Ishikawa (cell line): ENCODE data around the gene CCDC175.

Experiments
- CEBPB ChIP-seq: IDR thresholded peaks from 2 replicates; pipeline ENCODE4 v1.6.1; 2012
- CREB1 ChIP-seq: IDR thresholded peaks from 2 replicates; pipeline ENCODE4 v1.6.1; 2012; ENCODE audit warnings: low read depth
- EGR1 ChIP-seq: IDR thresholded peaks from 2 replicates; pipeline ENCODE4 v1.6.1; 2012
- EP300 ChIP-seq: IDR thresholded peaks from 2 replicates; pipeline ENCODE4 v1.6.1; 2012; ENCODE audit warnings: borderline replicate concordance
- FOXM1 ChIP-seq: IDR thresholded peaks from 2 replicates; pipeline ENCODE4 v1.6.1; 2012; ENCODE audit warnings: low read depth, borderline replicate concordance
- NFIC ChIP-seq: IDR thresholded peaks from 2 replicates; pipeline ENCODE4 v1.6.1; 2012
- RAD21 ChIP-seq: IDR thresholded peaks from 2 replicates; pipeline ENCODE4 v1.6.1; 2012; ENCODE audit warnings: low read depth
- TAF1 ChIP-seq: IDR thresholded peaks from 2 replicates; pipeline ENCODE4 v1.6.1; 2012; ENCODE audit warnings: low read depth, mild to moderate bottlenecking
- TCF12 ChIP-seq: IDR thresholded peaks from 2 replicates; pipeline ENCODE4 v1.6.1; 2012; ENCODE audit warnings: low read depth
- TEAD4 ChIP-seq: IDR thresholded peaks from 2 replicates; pipeline ENCODE4 v1.6.1; 2012
- YY1 ChIP-seq: IDR thresholded peaks from 2 replicates; pipeline ENCODE4 v1.6.1; 2012; ENCODE audit warnings: low read depth
- ZBTB7A ChIP-seq: IDR thresholded peaks from 2 replicates; pipeline ENCODE4 v1.6.1; 2012; ENCODE audit warnings: low read depth
- TF ChIP-seq, protein P1 (sequence below): IDR thresholded peaks from 2 replicates; pipeline ENCODE4 v1.6.1; 2012
- TF ChIP-seq, protein P2 (sequence below): IDR thresholded peaks from 2 replicates; pipeline ENCODE4 v1.6.1; 2012; ENCODE audit warnings: low read depth, mild to moderate bottlenecking
- TF ChIP-seq, protein P3 (sequence below): IDR thresholded peaks from 2 replicates; pipeline ENCODE4 v1.6.1; 2012

Gene CCDC175

DNA sequence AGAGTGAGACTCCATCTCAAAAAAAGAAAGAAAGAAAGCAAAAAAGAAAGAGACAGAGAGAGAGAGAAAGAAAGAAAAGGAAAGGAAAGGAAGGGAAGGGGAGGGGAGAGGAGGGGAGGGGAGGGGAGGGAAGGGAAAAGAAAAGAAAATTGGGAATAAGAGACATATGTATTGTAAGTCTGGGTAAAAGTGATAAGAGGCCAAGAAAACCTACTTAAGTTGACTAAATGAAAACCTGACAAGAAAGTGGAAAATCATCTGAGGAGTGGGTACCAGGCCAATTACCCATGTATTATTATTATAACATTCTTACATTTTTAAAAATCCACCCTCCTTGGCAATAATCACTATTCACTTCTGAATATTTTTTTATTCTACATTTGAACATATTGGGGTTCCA lies 46.3 kb downstream of the CCDC175 start:
- TF ChIP-seq YY1 = no peak
- TF ChIP-seq RAD21 = no peak
- no peak for TF ChIP-seq ZBTB7A
- TF ChIP-seq, protein P1, sequence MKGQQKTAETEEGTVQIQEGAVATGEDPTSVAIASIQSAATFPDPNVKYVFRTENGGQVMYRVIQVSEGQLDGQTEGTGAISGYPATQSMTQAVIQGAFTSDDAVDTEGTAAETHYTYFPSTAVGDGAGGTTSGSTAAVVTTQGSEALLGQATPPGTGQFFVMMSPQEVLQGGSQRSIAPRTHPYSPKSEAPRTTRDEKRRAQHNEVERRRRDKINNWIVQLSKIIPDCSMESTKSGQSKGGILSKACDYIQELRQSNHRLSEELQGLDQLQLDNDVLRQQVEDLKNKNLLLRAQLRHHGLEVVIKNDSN = no peak

DNA sequence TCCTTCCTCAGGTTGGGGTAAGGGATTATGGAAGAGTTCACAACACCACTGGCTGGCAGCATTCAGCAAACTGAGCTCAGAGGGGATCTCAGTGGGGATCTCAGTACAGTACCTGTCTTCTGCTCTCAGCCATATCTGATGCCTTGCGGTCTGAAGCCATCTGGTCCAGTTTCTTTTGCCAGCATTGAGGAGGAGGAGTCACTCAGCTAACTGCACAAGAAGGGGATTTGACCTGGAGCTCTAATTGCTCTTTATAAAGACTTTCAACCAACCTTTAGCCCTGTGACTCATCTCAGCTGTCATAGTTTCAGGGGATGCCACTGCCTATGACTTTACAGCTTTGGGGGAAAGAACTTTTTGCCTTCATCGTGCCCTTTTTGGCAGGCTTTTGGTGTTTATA lies 47.4 kb downstream of the CCDC175 start:
- TF ChIP-seq CEBPB (no peak), EP300 (no peak), NFIC (no peak), ZBTB7A (no peak), RAD21 (no peak), FOXM1 (no peak), TEAD4 (no peak)
- TF ChIP-seq, protein P2, sequence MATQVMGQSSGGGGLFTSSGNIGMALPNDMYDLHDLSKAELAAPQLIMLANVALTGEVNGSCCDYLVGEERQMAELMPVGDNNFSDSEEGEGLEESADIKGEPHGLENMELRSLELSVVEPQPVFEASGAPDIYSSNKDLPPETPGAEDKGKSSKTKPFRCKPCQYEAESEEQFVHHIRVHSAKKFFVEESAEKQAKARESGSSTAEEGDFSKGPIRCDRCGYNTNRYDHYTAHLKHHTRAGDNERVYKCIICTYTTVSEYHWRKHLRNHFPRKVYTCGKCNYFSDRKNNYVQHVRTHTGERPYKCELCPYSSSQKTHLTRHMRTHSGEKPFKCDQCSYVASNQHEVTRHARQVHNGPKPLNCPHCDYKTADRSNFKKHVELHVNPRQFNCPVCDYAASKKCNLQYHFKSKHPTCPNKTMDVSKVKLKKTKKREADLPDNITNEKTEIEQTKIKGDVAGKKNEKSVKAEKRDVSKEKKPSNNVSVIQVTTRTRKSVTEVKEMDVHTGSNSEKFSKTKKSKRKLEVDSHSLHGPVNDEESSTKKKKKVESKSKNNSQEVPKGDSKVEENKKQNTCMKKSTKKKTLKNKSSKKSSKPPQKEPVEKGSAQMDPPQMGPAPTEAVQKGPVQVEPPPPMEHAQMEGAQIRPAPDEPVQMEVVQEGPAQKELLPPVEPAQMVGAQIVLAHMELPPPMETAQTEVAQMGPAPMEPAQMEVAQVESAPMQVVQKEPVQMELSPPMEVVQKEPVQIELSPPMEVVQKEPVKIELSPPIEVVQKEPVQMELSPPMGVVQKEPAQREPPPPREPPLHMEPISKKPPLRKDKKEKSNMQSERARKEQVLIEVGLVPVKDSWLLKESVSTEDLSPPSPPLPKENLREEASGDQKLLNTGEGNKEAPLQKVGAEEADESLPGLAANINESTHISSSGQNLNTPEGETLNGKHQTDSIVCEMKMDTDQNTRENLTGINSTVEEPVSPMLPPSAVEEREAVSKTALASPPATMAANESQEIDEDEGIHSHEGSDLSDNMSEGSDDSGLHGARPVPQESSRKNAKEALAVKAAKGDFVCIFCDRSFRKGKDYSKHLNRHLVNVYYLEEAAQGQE = no peak

DNA sequence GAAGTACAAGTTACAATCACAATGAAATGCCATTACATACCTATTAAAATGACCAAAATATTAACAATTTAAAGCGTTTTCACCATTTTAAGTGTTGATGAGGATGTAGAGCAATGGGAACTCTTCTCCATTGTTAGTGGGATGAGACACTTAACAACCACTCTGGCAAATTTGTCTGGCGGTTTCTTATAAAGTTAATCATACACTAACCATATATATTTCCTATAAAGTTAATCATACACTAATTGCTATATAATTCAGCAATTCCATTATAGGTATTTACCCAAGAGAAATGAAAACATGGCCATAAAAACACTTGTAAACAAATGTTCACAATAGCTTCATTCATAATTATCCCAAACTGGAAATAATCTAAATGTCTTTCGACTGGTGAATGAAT lies 56.4 kb downstream of the CCDC175 start:
- no peak for TF ChIP-seq CEBPB
- TF ChIP-seq, protein P2 = no peak
- TF ChIP-seq, protein P3, sequence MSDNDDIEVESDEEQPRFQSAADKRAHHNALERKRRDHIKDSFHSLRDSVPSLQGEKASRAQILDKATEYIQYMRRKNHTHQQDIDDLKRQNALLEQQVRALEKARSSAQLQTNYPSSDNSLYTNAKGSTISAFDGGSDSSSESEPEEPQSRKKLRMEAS = no peak
- no peak for TF ChIP-seq ZBTB7A
- no peak for TF ChIP-seq TEAD4
- no peak for TF ChIP-seq RAD21
- no peak for TF ChIP-seq CREB1

DNA sequence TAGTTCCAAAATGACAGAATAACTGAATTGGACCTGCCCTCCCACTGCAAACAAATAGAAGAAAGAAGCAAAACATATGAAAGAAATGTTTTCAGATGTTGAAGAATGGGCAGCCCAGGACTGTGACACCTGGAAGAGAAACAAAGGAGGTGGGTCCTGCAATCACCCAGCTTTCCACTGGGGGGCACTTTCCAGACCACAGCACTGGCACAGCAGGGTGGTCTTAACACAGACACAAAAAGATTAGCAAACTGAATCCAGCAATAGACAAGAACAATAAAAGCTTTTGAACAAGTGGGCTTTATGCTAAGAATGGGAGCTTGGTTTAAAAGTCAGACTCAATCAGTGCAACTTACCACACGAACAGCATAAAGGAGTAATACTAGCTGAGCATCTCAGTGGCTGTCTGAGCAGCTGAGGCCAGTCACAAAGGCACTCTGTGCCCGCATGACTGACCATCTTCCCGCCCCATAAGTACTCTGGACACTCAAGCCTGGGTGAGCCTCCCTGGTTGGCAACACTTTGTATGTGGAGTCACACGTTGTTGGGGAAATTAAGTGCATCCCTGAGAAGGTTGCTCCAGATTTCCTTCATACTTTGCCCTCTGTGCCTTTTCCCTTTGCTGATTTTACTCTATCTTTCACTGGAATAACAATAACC lies 64.6 kb downstream of the CCDC175 start:
- TF ChIP-seq, protein P3 = no peak
- TF ChIP-seq ZBTB7A = no peak
- no peak for TF ChIP-seq CREB1
- TF ChIP-seq EP300 = no peak
- no peak for TF ChIP-seq TEAD4
- TF ChIP-seq EGR1 = no peak
- TF ChIP-seq TAF1 = no peak
- TF ChIP-seq, protein P1 = no peak

DNA sequence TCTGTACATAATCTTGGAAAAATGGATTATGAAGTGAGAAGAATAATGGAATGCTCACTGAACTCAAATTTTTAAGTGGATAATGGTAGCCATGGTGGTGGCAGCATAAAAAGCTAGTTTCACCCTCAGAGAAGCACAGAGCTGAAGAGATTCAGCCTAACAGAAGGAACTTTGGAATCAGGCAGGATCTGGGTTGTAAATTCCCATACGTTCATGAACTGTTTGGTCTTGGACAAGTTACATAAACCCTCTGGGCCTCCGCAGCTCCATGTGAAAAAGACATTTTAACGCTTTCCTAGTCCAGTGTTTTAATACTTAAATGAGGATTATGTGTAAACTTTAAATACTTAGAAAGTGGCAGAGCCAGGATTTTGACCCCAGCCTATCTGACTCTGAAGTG lies 65.6 kb downstream of the CCDC175 start:
- TF ChIP-seq TEAD4 (no peak), RAD21 (no peak), NFIC (no peak), TCF12 (no peak), TAF1 (no peak), EGR1 (no peak), FOXM1 (no peak)
- TF ChIP-seq, protein P1 = no peak

DNA sequence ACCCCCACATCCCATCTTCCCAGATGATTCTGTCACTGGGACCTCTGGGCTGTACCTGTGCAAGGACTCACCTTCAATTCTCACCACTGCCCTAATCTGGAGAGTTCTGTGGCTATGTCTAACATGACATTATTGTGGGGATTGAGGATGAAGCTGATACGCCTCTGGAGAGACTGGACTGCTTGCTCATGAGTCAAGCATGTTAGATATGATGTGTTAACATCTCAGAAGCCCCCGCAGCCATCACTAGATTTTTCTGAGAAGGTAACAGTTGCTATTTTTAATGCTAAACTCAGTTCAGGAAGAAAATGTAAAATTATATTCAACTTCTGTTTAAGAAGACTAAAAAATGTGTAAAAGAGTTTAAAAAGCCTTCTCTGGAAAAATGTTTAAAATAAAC lies 66.6 kb downstream of the CCDC175 start:
- TF ChIP-seq FOXM1 (no peak), CREB1 (no peak), TAF1 (no peak), CEBPB (no peak), RAD21 (no peak), YY1 (no peak), TCF12 (no peak), EGR1 (no peak), TEAD4 (no peak), ZBTB7A (no peak), NFIC (no peak), EP300 (no peak)
- TF ChIP-seq, protein P1 = no peak
- TF ChIP-seq, protein P3 = no peak
- TF ChIP-seq, protein P2 = no peak
